ENCODE results near the gene LY6G6D.
A peak's percentile ranks its signal among the peaks of the same experiment; 100 is the strongest.

Gene LY6G6D

GRCh38 chr6:31721351-31722020 is 6.3 kb downstream of the LY6G6D start, which contains the start of gene LY6G6C:
LY6G6C (minus strand) TSS chr6:31721746; CDS start chr6:31721679, 67 bp downstream.
- DNase-seq = no peak

- no peak for DNase-seq
These were observed 7.0 kb downstream of the LY6G6D start for GRCh38 chr6:31722173-31722572.

GRCh38 chr6:31723245-31723979 is 8.3 kb downstream of the LY6G6D start, which contains the start of gene MPIG6B:
MPIG6B (plus strand) TSS chr6:31723373; CDS start chr6:31723384, 11 bp downstream.
- no peak for DNase-seq

GRCh38 chr6:31723980-31724691 is 9.0 kb downstream of the LY6G6D start:
- no peak for DNase-seq

DNA sequence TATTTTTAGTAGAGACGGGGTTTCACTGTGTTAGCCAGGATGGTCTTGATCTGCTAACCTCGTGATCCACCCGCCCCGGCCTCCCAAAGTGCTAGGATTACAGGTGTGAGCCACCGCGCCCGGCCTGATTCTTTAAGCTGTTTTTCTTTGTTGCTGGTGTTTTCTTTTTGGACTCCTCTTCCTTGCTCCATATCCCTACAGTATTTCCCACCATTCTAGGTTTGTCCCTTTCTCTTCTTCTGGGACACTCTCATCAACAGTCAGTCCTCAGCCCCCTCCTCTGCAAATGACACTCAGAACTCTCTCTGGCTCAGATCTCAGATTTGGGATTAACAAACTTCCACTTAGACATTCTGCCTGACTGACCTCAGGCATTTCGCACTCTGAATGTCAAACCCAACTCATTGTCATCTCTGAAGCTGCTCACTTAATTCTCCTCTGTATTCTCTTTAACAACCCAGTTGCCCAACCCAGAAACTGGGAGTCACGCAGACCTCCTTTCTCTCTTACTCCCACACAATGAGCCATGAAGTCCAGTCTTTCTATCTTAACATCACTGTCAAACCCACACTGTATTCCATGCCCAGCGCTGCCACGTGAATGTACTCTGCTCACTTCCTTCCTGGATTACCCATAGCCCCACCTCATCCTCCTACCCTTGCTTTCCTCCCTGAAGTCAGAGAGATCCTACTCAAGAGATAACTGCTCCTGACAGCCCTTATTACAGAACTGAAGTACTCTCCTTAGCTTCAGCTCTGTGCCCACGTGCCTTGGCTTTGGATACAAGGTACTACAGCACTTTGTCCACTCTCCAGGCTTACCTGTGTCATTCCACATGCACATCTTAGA is 10.6 kb downstream of the LY6G6D start:
- no peak for DNase-seq

- DNase-seq = no peak
These were observed 12.0 kb downstream of the LY6G6D start for GRCh38 chr6:31727034-31727716.

DNA sequence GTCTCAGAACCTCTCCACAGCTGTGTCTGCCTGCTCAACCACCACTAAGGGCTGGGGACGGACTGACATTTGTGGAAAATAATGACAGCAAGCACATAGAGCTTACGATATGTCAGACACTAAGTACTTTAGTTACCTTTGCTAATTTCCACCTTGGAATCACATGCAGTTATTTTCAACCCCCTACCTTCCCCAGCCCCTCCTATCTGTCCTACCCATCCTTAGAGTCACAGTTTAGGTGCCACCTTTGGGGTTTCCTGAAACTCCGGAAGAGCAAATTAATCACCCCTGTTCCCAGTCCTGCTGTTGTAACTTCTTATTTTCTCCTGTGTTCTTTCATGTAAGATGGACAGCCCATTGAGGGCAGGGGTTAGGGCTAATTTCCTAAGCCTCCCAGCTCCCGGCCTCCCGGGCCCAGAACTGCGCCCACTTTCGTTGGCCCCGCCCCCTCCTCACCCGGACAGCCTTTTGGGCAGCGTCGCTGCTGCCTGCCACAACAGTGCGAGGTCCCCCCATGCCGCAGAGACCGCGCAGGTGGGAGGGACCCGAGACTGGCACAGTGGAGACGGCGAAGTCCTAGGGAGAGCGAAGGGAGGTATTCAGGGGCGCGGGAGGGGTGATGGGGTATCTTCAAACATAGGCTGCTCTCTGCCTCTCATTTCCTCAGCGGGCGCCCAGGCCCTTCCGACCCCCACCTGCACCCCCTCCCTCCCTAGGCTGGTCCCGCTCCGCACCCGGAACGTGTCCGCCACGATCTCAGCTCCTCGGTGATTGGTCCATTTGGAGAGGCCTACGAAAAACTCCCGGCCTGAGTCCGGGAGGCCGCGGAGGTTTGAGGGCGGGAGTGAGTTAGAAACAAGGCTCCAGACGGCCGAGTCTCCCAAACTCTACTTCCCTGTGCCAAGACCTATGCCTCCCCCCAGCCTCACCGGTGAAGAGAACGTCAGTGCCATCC is 12.8 kb downstream of the LY6G6D start:
- no peak for DNase-seq

- DNase-seq = no peak
These were observed 13.8 kb downstream of the LY6G6D start, which contains the start of gene DDAH2 for GRCh38 chr6:31728767-31729514. DDAH2 (minus strand) TSS chr6:31729299; CDS start chr6:31729161, 138 bp downstream.

DNA sequence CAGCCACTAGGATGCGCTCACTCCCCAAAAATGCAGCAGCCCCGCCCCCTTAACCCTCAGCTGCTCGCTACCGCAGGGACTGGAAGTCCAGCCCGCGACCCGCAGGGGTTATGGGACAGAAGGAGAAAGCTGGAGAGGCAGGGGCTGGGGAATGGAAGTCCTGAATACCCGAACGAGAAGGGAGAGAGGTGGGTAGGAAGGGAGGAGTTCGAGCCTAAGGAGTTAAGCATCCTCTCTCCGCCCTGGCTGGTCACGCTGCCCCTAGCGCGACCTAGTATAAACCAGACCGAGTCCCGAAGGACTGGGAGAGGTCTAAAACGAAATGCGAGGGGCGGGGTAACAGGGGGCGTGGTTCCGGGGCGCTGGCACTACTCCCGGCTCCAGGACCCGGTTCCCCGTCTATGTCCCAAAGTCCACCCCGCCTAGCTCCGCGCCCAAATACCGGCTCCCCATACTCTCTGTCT is 14.4 kb downstream of the LY6G6D start:
- no peak for DNase-seq

DNA sequence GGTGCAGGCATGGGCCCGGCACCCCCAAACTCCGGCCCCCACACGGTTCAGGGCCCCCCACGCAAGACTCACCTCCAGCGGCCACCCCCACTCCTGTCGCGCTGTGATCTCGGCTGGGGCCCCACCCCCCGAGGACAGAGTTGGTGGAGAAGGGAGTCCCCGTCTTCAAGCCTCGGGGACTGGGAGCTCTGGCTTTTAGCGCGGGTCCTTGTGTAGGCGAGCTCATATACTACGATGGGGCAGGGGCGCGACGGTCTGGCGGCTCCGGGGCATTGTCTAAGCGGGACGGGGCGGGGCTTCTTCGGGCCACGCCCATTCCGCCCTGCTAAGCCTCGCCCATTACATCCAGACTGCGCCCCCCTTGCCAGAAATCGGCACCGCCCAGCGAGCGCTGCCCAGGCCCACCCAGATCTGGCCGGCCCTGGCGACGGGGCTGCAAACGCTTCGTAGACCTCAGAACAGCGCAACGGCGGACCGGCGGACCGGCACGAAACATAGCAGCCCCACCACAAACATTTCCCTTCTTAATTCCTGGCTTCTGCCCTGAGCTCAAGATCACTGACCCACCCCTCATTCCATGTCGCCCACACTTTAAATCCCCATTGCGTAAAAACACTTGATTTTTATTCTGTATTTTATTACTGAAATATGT is 15.0 kb downstream of the LY6G6D start:
- DNase-seq = no peak

DNA sequence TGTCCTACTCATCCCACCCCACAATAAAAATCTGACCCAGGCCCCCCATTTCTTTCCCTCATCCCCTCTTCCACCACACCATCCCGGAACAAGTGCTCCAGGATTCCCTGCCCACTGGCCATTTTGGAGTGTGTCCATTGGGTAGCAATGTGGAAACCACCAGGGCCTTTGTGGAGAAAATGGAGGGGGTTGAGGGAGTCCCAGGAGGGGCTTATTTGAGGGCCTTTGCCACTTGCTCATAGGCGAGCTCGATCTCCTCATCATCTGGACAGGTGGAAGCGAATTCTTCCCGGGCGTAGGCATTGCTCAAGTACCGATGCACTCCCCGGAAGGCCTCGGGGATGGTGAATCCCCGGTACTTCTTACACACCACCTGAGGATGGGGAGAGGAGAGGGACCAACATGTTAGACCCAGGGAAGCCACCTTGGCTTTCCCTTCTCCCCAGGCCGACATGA is 15.5 kb downstream of the LY6G6D start:
- DNase-seq = no peak

DNA sequence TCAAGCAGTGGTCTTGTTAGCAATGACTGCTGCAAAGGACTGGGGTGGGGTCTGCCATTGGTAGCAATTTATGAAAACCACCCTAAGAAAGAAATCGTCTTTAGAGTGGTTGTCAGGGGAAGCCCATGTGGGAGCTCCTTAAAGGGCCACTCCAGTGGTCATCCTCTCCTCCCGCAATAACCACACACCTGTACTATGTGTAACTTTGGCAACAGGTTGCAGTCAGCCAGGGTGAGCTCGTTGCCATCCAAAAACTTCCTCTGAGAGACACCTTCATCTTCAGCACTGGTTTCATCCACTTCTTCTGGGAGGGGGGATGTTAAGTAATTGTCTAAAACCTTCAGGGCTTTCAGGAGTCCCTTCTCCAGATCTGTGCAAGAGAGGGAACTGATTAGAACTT is 16.9 kb downstream of the LY6G6D start:
- no peak for DNase-seq

DNA sequence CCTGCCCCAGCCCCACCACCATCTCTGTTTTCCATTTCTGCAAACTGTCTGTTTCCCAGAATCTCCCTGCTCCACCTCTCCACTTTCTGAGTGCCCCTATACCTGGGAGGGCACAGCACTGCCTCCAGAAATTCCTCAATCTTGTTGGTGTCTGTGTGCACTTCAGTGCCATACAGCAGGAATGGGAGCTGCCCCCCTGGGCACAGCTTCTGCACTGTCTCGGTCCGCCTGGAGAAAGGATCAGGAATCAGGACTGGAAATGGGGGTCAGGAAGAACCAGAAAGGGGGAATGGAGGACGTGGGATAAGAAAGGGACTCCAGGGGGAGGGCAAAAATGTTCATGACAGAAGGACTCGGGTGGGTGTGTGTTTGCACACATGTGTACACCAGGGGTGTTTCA is 18.6 kb downstream of the LY6G6D start:
- no peak for DNase-seq

DNA sequence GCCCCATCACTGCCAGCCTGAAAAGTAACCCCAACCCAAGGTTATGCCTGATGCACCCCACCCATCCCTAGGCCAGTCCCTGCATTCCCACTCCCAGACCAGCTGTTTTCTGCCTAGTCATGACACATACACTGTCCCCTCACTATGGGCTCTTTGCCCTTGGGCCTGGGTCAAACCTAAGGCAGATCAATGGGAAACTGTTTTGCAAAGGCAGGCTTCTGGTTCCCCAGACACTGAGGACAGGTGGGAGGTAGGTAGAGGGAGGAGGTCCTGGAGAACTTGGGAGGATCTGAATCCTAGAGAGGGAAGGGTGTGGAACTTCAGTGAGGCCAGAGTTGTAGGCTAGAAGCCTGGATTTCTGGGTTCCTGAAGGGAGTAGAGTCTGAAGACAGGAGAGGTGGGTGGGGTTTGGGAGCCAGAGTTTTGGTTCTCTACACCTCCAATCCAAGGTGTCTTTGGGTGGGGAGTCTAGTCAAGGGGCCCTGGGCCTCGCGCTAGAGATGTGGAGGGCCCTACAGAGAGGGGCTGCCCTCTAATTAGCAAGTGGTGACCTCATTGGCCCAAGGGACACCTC is 19.2 kb downstream of the LY6G6D start:
- no peak for DNase-seq

DNA sequence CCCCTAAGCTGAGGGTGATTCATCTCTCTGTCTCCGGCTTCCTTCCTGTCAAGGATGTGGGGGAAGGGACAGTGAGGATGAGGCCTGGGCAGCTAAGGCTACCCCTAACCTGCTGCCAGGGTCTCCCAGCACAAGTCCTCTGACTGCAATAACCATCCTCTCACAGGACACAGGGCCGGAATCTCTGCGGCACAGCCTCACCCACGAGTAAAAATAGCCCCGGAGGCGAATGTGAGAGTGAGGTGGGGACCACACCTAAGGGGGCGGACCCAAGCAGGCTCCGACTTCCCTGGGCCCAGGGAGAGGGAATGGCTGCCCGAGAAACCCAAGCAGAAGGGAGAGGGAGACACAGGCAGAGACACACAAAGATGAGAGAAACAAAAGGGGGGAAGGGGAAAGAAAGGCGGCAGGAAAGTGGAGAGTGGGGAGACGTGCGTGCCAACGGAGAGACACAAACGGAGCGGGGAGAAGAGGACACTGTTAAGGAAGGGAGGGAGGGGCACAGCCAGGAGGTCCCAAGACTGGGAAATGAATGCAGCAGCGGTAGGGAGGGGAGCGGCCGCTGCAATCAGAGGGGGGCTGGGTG is 19.8 kb downstream of the LY6G6D start:
- peak; percentile 39 for DNase-seq

DNA sequence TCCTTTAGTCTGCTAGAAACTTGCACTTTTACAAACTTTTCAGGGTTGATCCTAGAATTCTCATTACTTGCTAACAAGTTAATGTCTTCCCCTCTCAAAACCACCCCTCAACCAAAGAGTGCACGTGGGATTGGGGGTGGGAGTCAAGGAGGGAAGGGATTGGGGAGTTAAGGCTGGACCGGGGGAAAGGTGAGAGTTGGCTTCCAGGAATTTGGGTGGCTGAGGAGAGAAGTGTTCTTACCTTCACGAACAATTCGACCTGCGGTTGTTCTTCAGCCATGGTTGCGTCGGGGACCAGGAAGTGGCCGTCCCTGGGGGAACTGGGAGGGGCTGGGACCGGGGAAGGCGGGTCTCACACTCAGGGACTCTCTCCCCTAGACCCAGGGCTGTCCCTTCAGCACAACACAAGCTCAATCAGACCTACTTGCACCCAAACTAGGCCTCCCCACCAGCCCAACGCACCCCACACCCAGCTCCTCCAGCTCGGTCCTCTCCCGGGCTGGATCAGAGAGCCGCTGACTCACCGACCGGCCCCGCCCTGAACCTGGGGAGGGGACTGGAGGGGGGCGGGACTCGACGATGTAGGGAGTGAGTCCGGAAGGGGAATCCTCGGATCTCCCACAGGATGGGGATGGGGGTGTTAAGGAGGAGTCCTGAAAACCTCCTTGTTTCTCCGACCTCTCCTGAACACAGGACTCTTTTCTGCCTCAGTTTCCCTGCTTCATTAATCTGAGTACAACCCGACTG is 21.0 kb downstream of the LY6G6D start, which contains the start of gene CLIC1:
CLIC1 (minus strand) TSS at position 510 of the 747 bp plus-strand sequence; CDS start at position 280, 230 bp downstream.
- peak; percentile 87 for DNase-seq

DNA sequence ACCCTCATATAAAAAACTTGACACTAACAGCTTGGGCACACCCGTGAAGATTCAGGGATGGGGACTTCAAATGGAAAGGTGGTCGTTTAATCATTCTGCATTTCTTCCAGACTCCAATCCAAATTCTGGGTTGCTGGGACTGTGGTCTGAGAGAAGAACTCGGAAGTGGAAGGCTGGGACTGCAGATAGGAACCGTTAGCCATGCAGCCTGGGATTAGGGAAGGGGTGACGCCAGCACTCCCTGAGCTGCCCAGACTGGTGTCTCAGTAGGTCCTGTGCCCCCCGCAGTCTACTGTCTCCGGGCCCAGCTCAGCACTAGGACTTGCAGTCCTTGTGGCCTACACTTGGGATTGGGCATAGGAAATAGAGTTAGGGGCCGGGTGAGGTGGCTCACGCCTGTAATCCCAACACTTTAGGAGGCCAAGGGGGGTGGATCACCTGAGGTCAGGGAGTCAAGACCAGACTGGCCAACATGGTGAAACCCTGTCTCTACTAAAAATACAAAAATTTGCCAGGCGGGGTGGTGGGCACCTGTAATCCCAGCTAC is 21.7 kb downstream of the LY6G6D start:
- no peak for DNase-seq

Data from DMS79 treated with DMSO at 0.1 percent for 48 hours (cell line).